ENCODE measurements around the gene SV2B. TPM values are rescaled to one million over a fixed set of nuclear protein-coding genes. Genes with fewer than 3 reads are reported as not detected.

SV2B gene
- total RNA-seq, 1 experiment from 2014 or later = not detected

DNA sequence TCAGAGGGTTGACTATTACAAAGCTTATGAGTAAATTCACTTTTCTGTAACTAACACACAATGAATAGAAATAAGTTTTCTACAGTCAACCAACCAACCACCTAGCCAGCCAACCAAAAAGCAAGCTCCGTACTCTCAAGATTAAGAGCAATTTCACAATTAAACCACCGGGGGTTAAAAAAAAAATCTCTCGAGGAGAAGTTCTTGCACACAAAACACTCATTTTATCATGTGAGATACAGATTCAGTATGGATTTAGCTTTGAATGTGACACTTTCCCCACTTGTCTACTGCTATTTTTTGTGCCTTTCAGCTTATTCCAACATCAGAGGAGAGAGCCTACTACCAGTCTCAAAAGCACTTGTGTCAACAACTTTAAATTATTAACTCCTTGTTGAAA lies 135.3 kb downstream of the SV2B start:
- Histone ChIP-seq H2AFZ (no peak overlapping the region), H3K4me3 (no peak overlapping the region), H3K9me3 (ENCODE audit: insufficient read depth, low read depth) (no peaks in the 10 kb centered on the region), H3F3A (ENCODE audit: insufficient read depth, low read depth) (no peaks in the 10 kb centered on the region), H3K4me1 (replicated peaks; ENCODE audit: insufficient read depth) (no peaks in the 10 kb centered on the region), H3K36me3 (ENCODE audit: low read depth) (no peaks in the 10 kb centered on the region), H3K79me2 (ENCODE audit: low read depth) (no peaks in the 10 kb centered on the region), H3K27me3 (ENCODE audit: insufficient read depth, low read depth) (peaks cover 83% of the 10 kb centered on the region), H3K27ac (no peak overlapping the region), H4K20me1 (ENCODE audit: insufficient read depth) (no peaks in the 10 kb centered on the region), H3K4me2 (no peak overlapping the region), H3K9me2 (ENCODE audit: insufficient read depth) (no peaks in the 10 kb centered on the region)
- POLR2A ChIA-PET (ENCODE audit: unreplicated experiment) = no interaction called here
- DNase-seq = no peak
- no TSS peak for BruUV-seq (replicated peaks)
- CTCF ChIA-PET = interaction anchor here (0.7 kb wide), 1 partner anchor 512 kb away, joined by 4 read pairs; no protein-coding TSS in a partner anchor
- intact Hi-C loops (cut with micrococcal nuclease; ENCODE audit: unreplicated experiment) = no loop called here
- TF ChIP-seq EZH2 (IDR thresholded peaks at IDR 0.05; ENCODE audit: low read depth) (no peak), CTCF (conservative IDR thresholded peaks at IDR 0.05) (no peak)

DNA sequence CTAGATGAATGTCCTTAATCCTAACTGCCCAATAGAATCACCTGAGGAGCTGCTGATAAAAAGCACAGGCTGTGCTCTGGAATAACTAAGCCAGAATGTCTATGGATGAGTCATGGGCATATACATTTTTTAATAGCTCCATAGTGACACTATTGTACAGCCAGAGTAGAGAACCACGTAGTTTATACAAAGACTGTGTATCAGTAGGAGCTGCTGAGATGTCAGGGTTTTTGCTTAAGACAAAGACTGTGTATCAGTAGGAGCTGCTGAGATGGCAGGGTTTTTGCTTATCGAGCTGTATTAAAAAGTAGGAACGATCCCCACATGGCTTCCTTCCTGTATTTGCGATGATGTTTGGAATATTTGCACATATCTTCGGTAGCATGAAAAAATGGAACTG lies 137.4 kb downstream of the SV2B start:
- DNase-seq = no peak
- H3K27ac ChIP-seq = no peak overlapping the region
- ChIA-PET CTCF (no interaction called here), POLR2A (ENCODE audit: unreplicated experiment) (no interaction called here)
- no peak overlapping the region for H3K4me2 ChIP-seq
- no peaks in the 10 kb centered on the region for H3K36me3 ChIP-seq (ENCODE audit: low read depth)
- intact Hi-C loops (cut with micrococcal nuclease; ENCODE audit: unreplicated experiment) = no loop called here
- H3K4me1 ChIP-seq (replicated peaks; ENCODE audit: insufficient read depth) = no peaks in the 10 kb centered on the region
- no peaks in the 10 kb centered on the region for H4K20me1 ChIP-seq (ENCODE audit: insufficient read depth)
- no peak overlapping the region for H2AFZ ChIP-seq
- no peak overlapping the region for H3K4me3 ChIP-seq
- H3F3A ChIP-seq (ENCODE audit: insufficient read depth, low read depth) = no peaks in the 10 kb centered on the region
- H3K9me3 ChIP-seq (ENCODE audit: insufficient read depth, low read depth) = no peaks in the 10 kb centered on the region
- no TSS peak for BruUV-seq (replicated peaks)
- H3K79me2 ChIP-seq (ENCODE audit: low read depth) = no peaks in the 10 kb centered on the region
- peaks cover 83% of the 10 kb centered on the region for H3K27me3 ChIP-seq (ENCODE audit: insufficient read depth, low read depth)
- no peaks in the 10 kb centered on the region for H3K9me2 ChIP-seq (ENCODE audit: insufficient read depth)
- TF ChIP-seq CTCF (conservative IDR thresholded peaks at IDR 0.05) (no peak), EZH2 (IDR thresholded peaks at IDR 0.05; ENCODE audit: low read depth) (no peak)

DNA sequence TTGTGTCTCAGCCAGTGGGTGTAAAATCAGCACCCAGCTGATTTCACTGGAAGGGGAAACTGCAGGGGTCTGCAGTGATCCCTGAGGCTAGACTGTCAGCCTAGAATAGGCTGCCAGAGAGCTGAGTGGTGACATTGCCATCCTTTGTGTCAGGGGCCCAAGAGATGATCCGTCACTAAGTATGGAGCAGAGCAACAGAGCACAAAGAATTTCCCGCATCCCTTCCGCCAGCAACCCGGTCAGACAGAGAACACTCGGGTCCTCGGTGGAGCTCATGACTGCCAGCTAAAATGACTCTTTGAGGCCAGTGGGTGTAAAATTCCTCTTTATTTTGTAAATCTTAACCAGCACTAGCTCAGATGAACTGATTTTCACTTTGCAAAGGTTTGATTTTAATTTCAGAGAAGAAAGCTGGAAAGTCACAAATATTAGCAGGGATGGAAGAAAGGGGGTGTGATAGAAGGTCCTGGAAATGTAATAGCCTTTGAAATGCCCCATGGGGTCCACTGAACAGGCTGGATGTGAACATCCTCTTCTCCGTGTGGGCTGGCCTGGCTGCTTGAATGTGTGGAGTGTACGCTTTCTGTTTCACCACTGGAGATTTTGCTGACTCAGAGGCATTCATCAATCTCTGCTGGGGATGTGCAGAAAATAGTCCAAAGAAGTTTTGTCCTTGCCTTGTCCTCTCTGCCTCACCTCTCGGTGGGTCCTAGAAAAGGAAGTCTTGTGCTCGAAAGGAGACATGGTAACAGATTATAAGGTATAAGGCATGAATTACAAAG lies 138.8 kb downstream of the SV2B start:
- Histone ChIP-seq H3K9me3 (ENCODE audit: insufficient read depth, low read depth) (no peaks in the 10 kb centered on the region), H3K4me3 (no peak overlapping the region), H3K27ac (no peak overlapping the region), H3K36me3 (ENCODE audit: low read depth) (no peaks in the 10 kb centered on the region), H3K27me3 (ENCODE audit: insufficient read depth, low read depth) (peaks cover 84% of the 10 kb centered on the region), H3K4me2 (no peak overlapping the region), H3K4me1 (replicated peaks; ENCODE audit: insufficient read depth) (no peaks in the 10 kb centered on the region), H3K79me2 (ENCODE audit: low read depth) (no peaks in the 10 kb centered on the region), H3K9me2 (ENCODE audit: insufficient read depth) (no peaks in the 10 kb centered on the region), H4K20me1 (ENCODE audit: insufficient read depth) (no peaks in the 10 kb centered on the region), H3F3A (ENCODE audit: insufficient read depth, low read depth) (no peaks in the 10 kb centered on the region), H2AFZ (no peak overlapping the region)
- BruUV-seq (replicated peaks) = no TSS peak
- CTCF ChIA-PET = interaction anchor here (0.6 kb wide), 1 partner anchor 308 kb away, joined by 3 read pairs; no protein-coding TSS in a partner anchor
- DNase-seq = no peak
- no peak for TF ChIP-seq EZH2 (IDR thresholded peaks at IDR 0.05; ENCODE audit: low read depth)
- POLR2A ChIA-PET (ENCODE audit: unreplicated experiment) = interaction anchor here (0.6 kb wide), 1 partner anchor 15 kb away, joined by 3 read pairs; no protein-coding TSS in a partner anchor
- intact Hi-C loops (cut with micrococcal nuclease; ENCODE audit: unreplicated experiment) = no loop called here
